Measurements from ENCODE around the gene RNF121. TPM values are rescaled to one million over a fixed set of nuclear protein-coding genes. Genes with fewer than 3 reads are reported as not detected.

RNF121 gene
- total RNA-seq, 1 donor from 2014 or later: 45.2 TPM

DNA sequence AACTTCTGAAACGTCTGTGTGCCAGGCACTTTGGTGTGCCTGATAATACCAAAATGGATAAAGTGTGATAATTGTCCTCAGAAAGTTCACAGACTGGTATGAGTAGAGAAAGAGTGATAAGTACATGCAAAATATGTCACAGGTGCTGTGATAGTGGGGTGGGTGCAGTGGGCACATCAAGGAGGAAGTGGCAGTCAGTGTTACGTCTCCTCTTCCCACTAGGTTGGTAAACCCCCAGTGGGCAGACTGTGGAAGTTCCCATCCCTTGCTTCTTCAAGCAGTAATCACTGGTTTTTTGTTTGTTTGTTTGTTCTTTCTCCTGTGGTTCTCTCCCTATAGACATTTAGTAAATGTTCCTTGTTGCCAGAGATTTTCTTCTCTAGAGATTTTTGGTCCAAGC is 5.4 kb downstream of the RNF121 start:
- DNase-seq (ENCODE audit: low spot score): no peak

DNA sequence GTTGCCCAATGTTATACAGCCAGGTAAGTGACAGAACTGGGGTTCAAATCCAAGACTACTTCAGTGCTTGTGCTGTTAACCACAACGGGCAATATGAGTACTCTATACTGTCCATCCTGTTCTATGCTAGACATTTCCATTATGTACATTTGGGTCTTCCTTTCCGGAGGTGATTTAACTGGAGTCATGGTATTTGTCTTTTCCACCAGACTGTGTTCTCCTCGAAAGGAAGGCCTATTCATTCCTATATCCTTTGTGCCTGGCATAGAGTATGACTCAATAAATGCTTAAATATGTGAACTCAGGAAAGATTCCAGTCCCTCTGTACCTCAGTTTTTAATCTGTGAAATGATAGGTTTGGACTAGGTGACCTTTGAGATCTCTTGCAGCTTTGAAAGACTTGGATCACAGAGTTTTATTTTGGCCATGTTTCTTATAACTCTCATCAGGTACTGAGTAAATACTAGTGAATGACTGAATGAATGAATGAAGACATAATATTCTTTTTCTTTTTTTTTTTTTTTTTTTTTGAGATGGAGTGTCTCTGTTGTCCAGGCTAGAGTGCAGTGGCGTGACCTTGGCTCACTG is 6.6 kb downstream of the RNF121 start:
- no peak for DNase-seq (ENCODE audit: low spot score)

DNA sequence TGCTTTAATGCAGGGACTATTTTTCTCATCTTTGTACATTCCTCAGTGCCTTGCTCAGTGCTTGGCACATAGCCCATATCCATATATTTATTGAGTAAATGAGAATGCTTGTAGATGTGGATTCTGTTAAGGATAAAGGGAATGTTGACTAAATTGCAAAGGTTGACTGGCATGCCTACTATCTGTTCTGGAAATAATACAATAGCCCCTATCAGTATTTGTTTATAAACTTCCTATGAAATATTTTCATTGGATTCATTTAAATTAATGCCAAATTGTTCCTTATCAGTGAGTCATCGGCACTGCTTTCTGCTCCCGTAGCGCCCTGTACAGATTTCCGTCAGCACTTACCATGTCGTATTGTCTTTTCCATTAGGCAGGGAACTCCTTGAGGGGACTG is 8.0 kb downstream of the RNF121 start:
- no peak for DNase-seq (ENCODE audit: low spot score)

DNA sequence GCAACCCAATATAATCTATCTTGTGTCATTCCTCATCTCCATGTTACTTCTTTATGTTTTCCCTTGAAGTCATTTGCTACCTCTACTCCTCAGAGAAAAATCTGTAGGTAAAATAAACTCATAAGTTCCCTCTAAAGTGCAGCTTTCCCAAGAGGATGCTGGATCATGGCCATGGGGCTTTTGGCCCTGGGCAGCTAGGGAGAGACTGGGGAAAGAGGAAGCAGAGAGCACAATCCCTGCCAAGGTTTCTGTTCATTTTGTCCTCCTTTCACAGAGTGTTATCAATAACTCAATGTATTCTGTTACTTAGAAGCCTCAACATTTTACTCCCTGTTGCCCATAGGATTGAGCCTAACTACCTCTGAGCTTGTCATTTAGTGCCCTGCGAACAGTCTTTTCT is 9.0 kb downstream of the RNF121 start:
- DNase-seq (ENCODE audit: low spot score): no peak

DNA sequence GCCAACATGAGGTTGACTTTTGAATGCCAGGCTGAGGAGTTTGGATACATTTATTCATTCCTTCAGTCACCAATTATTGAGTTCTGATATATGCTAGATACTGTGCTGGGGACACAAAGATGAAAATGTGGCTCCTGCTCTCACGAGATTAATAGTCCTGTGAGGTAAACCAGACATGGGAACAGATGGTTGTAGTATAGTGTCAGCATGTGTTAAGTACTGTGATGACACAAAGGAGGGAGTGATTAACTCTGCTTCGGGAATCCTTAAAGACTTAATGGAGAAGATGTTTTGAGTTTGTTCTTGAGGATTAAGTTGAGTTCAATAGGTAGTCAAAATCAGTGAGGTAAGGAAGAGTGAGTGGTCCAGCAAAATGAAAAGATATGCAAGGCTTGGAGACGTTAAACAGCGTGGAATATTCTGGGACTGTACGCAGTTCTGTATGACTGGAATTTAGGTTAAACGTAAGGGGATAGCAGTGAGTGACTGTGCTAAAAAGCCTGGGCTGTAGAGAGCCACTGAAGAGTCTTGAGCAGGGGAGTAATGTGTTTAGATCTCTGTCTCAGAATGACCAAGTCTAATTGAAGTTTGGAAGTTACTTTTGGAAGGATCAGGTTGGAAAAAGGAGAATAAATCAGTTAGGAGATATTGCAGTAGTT is 11.8 kb downstream of the RNF121 start:
- DNase-seq (ENCODE audit: low spot score): no peak

DNA sequence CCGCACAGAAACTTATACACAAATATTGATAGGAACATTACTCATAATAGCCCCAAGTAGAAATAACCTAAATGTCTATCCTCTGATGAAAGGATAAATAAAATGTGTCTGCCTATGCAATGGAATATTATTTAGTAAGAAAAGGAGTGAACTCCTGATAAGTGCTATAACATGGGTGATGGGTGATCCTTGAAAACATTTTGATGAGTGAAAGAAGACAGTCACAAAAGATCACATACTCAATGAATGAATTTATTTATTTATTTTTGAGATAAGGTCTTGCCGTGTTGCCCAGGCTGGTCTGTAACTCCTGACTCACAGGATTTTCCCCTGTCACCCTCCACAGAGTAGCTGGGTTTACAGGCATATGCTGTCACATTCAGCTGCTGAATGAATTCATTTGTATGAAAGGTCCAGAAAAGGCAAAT is 17.3 kb downstream of the RNF121 start:
- DNase-seq (ENCODE audit: low spot score): no peak

DNA sequence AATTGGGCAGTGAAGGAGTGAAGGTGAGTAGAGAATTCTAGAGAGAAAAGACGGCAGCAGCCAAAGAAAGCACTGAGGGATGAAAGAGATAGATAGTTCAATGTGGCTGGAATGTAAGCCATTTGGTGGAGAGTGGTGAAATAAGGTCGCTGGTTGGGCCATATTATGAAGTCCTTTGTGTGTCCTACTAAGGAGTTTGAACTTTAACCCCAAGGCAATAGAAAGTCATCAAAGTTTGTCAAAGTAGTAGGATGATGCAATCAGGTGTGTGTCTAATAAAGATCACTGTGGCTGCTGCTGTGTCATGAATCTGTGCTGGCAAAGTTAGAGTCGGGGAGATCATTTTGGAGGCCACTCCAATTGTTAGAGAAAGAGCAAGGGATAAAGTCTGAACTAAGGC is 18.7 kb downstream of the RNF121 start:
- DNase-seq (ENCODE audit: low spot score): no peak

DNA sequence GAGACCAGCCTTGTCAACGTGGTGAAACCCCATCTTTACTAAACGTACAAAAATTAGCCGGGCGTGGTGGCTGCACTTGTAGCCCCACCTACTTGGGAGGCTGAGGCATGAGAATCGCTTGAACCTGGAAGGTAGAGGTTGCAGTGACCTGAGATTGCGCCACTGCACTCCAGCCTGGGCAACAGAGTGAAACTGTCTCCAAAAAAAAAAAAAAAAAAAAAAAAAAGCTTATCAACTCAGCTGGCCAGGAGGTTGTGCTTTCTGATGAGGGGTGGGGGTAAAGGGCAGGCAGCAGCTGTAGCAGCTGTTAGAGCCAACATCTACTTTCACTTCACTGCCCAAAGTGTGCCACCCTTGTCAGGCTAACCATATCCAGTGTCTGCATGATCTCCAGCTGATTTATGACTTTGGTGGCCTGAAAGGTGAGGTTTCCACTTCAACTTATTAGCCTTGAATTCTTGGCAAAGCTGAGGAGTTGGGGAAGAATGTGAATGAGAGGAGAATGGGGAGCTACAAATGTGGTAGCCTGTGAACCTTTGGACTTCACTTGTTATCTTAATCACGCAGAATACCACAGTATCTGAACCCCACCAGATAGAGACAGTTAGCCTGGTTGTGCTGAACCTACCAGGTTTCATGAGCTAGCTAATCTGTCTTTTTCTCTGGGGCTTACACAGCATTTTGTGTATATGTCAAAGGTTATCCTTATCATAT is 19.6 kb downstream of the RNF121 start:
- DNase-seq (ENCODE audit: low spot score): no peak

DNA sequence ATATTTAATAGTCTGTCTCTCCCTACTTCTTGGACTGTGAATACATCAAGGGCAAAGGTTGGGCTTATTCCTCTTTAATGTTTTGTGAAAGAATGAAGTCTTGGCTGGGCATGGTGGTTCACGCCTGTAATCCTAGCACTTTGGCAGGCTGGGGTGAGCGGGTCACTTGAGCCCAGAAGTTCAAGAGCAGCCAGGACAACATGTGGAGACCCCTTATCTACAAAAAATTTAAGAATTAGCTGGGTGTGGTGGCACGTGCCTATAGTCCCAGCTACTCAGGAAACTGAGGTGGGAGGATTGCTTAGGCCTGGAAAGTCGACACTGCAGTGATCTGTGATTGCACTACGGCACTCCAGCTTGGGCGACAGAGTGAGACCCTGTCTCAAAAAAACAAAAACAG is 20.2 kb downstream of the RNF121 start:
- DNase-seq (ENCODE audit: low spot score): no peak

DNA sequence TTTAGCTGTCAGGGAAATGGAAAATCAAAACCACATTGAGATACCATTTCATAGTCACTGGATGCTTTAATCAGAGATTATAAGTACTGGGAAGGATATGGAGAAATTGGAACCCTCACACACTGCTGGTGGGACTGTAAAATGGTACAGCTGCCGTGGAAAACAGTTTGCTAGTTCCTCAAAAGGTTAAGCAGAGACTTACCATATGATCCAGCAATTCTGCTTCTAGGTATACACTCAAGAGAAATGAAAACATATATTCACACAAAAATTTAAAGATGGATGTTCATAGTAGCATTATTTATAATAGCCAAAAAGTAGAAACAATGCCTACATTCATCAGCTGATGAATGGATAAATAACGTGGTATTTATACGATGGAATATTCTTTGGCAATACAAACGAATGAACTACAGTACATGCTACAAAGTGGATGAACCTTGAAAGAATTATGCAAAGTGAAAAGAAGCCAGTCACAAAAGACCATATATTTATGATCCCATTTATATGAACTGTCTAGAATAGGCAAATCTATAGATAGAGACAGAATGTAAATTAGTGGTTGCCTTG is 23.0 kb downstream of the RNF121 start:
- DNase-seq (ENCODE audit: low spot score): no peak

DNA sequence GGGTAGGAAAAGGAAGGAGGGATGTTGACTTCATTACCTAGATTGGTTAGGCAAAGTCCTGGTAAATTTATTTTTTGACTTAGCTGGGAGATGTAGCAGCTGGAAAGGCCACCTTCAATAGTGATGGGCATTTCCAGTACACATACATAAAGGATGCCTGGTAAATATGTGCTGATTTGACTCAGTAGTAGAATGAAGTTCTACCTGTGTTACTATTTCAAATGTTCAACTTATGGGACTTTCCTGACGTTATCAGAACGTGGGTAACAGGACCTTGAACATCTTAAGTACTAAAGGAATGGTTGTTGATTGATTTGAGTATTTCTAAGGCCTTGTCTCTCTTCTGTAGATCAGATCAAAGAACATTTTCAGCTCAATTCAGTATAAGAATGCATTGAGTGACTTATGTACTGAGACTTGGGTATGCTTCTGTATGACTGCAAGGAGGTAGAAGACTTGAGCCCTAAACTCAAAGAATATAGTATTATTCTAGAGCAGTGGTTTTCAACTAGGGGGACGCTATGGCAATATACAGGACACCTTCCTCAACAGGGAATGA is 27.1 kb downstream of the RNF121 start:
- DNase-seq (ENCODE audit: low spot score): no peak

DNA sequence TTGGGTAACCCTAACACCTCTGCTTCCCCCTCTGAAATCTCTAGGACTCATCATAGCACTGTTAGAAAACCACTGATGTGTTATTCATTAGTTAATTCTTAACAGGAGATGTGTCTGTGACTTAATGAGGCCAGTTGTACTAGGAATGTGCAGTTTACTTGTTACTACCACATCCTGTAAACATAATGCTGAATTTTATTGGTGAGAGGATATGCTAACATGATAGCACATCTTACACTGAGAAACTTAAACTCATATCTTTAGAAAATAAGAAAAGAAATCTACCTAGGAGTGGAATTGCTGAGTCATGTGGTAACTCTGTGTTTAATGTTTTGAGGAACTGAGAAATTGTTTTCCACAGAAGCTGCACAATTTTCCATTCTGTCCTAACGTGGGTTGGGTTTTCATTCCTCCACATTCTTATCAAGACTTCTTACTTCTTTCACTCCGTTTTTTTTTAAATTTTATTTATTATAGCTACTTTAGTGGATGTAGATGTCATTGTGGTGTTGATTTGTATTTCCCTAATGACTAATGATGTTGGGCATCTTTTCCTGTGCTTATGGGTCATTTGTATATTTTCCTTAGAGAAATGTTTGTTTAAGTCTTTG is 33.7 kb downstream of the RNF121 start:
- no peak for DNase-seq (ENCODE audit: low spot score)

DNA sequence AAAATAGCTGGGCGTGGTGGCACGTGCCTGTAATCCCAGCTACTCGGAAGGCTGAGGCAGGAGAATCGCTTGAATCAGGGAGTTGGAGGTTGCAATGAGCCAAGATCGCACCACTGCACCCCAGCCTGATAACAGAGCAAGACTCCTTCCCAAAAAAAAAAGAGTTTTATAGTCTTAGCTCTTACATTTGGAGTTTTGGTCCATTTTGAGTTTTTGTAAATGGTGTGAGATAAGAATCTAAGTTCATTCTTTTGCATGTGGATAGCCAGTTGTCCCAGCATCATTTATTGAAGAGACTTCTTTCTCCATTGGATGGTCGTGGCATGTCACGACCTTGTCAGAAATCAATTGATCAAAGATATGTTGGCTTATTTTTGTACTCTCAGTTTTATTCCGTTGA is 34.6 kb downstream of the RNF121 start:
- DNase-seq (ENCODE audit: low spot score): no peak

DNA sequence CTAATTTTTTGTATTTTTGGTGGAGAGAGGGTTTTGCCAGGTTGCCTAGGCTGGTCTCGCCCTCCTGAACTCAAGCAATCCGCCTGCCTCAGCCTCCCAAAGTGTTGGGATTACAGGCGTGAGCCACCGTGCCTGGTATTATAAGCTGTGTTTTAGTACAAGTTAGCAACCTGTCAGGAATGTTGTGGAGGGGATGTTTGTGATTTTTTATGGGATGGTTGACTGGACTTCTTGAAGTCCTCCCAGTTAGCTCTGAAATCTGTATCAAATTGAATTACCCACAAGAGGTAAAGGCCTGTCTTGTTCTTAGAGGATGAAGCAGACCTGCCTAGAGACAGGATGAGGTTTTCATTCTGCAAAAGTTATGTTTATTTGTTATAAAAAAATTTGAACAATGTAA is 35.8 kb downstream of the RNF121 start:
- no peak for DNase-seq (ENCODE audit: low spot score)

DNA sequence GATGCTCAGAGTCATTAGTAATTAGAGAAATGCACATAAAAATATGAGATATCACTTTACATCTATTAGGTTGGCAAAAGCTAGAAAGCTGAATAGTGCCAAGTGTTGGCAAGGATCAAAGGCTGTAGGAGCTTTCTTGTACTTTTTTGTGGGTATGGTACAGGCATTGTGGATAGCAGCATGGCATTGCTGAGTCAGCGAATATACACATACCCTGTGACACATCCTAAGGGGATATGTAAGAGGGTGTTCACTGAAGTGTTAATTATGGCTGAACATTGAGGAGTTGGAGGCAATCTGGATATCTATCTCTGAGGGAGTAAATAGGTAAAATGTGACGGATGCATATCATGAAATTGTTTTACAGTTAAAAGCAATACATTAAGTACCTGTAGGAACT is 42.8 kb downstream of the RNF121 start:
- no peak for DNase-seq (ENCODE audit: low spot score)

DNA sequence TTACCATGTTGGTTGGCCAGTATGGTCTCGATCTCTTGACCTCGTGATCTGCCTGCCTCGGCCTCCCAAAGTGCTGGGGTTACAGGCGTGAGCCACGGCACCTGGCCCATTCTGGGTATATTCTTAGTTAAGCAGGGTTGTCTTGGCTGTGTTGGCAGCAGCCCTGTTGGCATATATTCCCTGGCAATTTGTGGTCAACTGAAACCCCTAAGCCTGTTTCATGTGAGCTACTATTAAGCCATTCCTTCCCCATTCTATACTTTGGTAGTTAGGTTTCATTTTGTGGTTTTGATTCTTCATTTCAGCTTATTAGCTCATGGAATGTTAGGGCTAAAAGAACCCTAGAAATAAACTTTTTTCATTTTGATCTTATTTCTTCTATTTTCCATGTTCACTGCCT is 47.7 kb downstream of the RNF121 start:
- no peak for DNase-seq (ENCODE audit: low spot score)

DNA sequence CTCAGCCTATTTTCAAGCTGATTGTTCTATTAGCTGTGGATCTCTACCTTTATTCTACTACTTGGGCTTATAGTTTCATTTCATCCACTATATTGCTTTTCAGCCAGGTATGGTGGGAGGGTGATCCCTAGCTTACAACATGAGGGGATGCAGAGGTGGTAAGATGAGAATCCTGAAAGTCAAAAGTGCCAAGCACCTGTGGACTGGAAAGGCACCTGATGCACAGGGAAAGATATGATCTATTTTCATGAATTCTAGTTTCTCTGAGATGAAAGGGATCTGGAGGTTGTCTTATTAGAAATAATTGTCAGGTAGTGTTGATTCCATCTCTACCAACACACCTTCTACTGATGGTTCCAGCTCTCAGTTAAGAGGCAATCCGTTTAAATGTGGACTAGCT is 48.2 kb downstream of the RNF121 start:
- no peak for DNase-seq (ENCODE audit: low spot score)

DNA sequence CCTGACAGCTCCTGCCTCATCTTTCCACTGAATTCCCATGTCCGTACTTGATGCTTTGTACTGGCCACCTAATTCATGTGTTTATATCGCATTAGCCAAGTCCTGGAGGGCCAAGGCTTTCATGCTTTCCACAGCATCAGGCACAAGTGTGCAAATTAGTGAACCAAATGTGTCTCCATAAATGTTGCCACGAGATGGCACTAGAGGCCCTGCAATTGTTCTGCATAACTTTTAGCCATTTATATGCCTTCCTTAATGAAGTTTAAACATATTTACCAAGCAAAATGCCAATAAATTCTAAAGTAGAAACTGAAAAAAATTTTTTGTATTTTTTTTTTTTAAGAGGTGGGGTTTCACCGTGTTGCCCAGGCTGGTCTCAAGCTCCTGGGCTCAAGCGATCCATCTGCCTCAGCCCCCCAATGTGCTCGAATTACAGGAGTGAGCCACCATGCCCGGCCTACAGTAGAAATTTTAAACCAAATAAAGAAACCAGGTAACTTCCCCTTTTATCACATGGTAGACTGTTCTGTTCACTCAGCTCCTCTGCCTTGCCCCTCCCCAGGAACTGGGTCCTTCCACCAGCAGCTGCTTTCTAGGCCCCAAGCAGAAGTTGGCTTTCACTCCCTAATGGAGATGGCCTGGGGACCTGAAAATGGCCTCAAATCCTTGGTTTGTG is 49.0 kb downstream of the RNF121 start:
- DNase-seq (ENCODE audit: low spot score): no peak

DNA sequence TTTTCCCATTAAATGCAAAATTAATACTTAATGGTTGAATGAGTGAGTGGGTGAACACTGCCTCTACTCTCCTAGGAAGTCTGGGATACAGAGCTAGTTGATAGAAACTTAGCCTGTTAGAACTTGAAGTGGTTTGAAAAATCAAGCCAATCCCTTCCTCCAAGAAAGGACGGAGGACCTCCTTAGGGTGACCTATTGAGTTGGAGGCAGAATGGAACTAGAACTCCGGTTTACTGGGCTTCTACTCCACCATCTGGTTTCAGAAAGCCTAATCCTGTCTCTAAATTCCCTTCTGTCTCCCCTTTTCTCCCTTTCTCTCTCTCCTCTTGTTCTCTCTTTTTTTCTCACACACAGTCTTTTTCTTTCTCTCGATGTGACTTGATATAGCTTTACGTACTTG is 50.2 kb downstream of the RNF121 start:
- DNase-seq (ENCODE audit: low spot score): no peak

DNA sequence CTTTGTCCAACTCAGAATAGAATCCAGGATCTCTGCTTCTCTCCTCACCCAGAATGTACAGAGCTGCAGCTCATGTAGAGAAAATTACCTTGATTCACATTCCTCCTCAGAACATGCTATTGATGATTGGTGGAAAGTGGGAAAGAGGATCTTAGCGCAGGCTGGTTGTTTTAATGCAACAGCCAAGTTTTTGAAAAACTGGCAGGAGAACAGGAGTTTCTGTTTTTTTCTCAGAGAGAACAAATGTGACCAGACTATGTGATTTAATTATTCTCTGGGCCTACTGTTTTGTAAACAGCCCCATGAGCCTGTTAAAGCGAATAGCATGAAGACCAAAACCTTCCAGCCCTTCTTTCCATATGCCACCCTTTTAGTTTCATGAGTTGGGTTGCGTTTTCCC is 50.8 kb downstream of the RNF121 start:
- no peak for DNase-seq (ENCODE audit: low spot score)

DNA sequence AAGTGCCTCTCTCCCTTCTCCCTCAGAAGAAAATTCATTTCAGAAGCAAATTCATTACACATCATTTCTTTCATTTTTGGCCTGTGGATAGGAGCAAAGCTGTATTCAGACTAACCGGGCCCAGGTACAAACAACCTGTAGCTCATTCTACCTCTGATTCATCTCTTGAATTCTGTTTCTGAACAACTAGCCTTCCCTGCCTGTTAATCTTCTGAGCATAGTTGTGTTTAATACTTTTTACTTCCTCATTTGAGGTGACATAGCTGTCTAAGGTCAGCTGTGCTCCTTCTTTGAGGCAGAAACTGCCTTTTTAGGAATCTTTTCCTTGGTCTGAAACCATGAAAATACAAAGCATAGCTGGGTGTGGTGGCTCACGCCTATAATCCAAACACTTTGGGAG is 57.3 kb downstream of the RNF121 start:
- no peak for DNase-seq (ENCODE audit: low spot score)

DNA sequence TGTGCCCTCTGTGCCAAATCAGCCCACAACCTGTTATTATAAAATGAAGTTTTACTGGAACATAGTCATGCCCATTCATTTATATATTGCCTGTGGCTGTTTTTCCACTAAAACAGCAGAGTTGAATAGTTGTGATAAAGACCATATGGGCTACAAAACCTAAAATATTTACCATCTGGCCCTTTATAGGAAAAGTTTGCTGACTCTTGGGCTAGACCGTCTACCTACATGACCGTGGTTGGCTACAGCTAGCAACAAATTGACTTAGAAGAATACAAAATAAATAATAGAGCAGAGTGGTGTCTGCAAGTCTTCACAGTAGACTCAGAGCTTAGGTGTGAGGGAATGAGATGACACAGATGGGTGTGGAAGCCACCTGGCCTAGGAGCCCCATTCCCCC is 58.7 kb downstream of the RNF121 start:
- no peak for DNase-seq (ENCODE audit: low spot score)
